Glomerular endothelial cell (primary cell): ENCODE results near the gene FARP1. TPM values are rescaled to one million over a fixed set of nuclear protein-coding genes. Genes with fewer than 3 reads are reported as not detected.

Experiments used
- DNase-seq: peaks from one replicate; pipeline ENCODE4 v3.0.0-alpha.2; 2011; ENCODE audit warnings: low read depth, low spot score; ENCODE audit errors: extremely low read depth
- total RNA-seq: library from RNA; depleted of rRNA; stranded (reverse); fragments of >200 nt; gene quantifications from 2 replicates; pipeline ENCODE4 v1.2.3, GENCODE V29; 2015

Gene FARP1
- total RNA-seq, 1 donor from 2014 or later: 64.9 TPM

DNA sequence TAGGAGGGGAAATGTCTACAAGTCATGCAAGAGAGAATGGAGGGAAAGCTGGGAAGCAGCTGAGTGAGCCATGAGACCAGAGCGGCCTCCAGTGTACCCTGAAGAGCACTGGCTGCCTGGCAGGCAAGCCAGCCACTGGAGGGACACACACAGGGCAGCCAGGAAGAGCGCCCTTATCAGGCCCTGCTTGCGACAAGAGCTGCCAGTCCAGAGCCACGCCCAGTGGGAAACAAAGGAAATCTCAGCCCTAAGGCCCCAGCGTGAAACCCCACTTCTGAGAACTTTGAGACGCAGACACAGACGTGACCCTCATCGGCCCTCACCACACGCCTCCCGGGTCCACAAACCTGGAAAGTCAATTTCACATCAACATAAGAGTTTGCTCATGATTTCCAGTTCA, 329.0 kb downstream of the FARP1 start:
- no peak for DNase-seq

DNA sequence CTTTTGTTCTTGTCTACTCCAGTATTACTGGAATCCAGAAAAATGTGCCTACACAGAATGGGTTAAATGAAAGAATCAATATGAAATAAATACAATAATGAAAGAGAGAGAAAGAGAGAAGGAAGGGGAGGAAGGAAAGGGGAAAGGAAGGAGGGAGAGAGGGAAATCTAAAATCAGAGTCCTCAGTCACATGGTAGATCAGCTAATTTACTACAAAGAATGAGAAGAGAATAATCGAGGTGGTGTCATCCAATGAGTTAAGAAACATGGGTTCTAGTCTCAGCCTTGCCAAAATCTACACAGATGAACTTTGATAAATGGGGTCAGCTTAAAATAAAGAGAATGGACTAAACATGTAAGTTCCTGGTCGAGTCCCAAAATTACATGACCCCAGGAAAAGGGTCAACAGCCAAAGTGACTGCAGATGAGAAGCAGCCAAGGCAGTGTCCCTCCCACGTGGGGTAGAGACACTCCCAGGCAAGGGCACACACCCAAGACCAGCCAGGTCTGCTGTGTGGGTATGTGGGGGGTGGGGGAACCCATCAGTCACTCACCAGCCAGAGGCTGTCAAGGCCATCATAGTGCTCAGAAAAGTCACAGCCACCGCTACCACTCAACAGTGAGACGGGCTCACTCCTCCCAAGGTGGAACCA, 330.4 kb downstream of the FARP1 start:
- DNase-seq: no peak

DNA sequence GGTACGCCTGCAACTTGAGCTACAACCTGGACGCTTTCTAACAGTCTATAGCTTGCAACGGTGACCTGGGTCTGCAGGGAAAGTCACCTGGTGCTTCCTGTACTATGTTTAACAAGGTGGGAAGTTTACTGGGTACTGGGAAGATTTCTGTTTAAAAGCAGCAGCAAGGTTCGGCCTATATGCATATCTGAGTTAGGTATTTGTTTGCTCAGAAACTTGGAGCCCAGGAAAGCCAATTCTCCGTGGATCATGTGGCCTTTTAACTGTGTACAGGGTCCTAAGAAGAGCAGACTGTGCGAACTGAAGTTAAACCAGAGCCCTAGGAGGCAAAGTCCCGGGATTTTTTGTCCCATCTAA, 330.9 kb downstream of the FARP1 start:
- DNase-seq: no peak

DNA sequence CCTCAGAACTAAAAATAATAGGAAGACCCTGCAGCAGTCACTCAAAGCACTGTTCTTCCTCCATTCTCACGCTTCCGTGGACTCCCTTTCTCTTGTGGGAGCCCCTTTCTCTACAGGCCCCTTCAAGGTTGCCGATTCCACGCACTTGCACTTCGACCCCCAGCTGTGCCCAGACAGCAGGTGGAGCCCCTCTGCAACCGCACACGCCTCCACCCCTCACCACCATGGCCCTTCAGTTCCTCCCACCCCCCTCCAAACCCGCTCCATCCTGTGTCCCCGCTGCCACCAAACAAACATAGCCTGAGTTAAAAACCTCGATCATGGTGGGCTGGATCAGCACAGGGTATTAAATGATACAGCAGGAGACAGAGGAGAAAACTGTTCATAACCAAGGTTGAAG, 331.4 kb downstream of the FARP1 start:
- DNase-seq: no peak

DNA sequence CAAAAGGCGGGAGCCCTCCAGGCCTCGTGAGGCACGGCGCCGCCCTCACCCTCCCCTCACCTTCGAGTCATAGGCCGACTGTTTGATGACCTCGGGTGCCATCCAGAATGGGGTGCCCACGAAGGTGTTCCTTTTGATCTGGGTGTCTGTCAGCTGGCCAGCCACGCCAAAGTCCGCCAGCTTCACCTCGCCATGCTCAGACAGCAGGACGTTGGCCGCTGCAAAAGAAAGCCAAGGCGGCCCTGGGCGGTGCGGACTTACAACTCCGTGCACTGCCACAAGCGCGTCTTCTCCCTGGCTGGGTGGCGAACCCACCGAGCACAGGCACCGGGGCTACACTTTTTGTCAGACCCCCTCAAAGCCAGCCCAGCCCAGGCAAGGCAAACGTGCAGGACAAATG, 331.9 kb downstream of the FARP1 start:
- DNase-seq: no peak

DNA sequence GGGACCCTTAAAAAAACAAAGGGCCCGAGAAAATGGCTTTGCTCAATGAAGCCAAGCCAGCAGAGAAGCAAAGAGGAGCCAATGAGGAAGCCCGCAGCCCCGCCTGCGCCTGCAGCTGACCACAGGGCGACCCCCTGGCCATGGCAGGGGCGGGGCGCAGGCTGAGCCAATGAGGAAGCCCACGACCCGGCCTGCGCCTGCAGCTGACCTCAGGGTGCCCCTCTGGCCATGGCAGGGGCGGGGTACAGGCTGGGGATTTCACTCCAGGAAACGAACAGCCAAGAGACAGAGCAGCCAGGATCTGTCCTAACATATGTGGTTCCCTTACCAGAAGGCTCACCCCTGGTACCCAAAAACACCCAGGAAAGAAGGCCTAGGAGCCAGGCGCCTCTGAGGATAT, 332.6 kb downstream of the FARP1 start:
- DNase-seq: no peak

DNA sequence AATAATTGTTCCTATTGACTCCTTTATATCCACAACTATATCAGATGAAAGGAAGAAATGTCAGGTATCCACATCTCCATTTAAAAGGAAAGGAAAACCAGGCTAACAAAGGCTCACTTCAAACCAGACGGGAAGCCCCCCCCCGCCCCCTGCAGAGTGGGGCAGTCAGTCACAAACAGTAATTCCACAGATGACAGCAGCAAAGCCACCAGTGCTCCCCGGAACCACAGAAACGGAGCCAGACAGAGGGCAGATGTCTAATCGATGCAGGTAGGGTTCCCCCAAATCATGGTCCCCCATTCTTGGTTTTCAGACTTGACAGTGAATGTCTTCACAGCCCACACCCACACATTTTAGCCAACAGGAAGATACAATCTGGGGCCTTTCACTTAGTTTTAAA, 333.2 kb downstream of the FARP1 start:
- no peak for DNase-seq

DNA sequence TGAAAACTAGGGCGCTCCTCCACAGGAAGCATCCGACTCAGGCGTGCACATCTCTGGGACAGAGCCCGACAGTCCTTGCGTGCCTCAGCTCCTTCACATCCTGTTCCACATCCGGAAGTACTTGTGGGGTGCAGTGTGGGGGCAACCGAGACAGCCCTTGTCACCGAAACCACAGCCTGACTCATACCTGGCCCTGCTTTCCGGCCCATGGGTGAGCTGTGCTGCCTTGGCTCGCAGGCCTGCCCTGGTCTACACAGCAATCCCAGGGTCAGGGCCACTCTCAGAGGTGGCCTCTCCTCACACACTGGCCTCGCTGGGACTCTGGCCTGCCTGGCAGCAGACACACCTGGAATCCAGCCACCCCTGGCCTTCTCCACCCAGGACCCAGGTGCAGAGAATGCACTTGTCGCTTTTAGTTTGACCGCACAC, 333.7 kb downstream of the FARP1 start:
- peak; percentile 39 for DNase-seq

DNA sequence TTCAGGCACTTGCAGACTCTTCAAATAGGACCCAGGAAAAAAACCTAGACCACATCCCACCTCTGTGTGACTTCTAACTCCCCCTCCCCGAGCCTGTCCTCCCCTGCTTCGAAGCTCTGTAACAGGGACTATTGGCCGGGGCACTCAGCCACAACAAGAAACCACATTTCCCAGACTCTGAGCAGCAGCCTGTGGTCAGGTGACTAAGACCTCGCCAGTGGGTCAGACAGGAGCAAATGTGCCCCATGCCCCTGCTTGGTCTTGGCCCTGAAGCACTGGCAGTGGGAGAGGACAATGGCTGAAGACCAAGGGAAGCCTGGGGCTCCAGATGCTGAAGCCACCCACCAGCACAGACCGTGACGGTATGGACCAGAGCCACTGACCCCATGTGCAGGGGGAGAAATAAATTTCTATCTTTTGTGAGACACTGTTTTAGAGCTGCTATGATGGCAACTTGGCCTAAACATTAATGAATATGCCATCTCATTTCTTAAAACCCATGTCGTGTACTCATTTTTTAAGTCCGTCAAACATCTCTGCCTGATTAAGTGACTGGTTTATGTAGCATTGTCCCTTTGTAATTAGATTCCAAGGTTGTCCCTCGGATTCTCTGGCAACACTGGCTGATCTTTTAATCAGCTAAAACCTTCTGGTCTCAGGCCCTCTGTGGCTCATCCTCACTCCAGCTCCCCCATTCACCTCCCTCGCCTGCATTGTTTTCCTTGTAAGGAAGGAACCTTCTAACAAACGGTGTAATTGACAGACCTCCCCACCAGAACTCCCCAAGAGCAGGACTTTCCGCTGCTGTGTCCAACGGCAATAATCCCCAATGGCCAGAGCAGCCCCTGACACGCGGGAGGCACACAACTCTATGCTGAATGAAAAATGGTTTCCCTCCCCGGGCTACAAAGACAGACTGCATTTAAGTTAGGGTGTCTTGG, 335.6 kb downstream of the FARP1 start:
- no peak for DNase-seq

DNA sequence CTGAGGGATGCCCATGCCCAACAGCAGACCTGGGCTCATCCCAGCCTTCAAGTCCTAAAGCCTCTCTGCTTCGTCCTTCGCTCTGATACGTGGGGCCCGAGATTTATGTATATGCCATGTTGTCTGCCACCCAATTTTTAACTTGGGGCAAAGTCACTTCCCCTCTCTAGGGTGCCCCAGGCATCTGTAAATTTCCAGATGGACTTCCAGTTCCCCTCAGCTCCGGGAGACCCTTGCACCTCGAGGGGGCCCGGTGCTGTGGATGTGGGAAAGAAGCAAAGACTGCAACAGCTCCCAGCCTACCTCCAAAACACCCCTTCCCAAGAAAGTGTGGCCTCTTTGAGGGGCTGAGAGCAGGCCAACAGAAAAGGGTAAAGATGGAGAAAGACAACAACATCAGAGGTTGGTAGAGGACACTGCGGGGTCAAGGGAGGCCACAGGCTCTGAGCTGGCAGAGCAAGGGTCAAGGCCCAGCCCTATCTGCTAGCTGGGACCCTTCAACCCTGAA, 336.7 kb downstream of the FARP1 start:
- DNase-seq: no peak

DNA sequence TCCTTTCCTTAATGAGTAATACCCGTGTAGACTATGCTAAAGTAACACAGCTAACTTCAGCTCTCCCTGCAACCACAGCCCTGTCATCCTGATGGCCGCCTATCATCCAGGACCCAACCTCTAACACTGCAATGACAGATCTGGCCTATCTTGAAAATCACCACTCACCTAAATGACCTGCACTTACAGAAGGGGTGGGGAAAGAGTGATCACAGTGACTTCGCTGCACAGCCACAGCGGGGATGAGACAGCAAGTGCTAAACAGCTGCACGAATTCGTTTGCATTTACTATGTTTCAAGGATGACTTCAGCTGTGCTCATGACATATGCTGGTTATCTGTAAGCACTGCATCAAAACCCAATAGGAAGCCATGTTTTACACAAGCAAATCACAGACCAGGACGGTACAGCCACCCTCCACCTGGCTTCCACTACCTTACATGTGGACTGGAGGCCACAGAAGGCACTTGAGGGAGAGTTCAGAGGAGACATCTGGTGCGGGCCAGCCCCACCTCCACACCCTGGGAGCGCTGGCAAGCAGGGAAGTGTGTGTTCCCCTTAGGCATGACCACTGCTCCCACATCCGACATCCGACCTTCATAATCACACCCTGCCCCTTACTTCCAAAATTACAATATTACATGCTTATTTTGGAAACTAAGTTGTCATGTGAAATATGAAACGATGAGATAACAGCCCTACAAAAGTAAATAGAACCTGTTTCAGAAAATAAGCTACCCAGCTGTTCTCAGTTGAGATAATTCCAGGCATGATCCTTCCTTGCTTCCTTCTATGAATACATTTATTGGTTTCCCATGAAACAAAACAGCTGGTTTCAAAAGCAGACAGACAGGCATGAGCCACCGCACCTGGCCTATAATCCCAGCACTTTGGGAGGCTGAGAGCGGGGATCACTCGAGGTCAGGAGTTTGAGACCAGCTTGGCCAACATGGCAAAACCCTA, 338.3 kb downstream of the FARP1 start:
- no peak for DNase-seq

DNA sequence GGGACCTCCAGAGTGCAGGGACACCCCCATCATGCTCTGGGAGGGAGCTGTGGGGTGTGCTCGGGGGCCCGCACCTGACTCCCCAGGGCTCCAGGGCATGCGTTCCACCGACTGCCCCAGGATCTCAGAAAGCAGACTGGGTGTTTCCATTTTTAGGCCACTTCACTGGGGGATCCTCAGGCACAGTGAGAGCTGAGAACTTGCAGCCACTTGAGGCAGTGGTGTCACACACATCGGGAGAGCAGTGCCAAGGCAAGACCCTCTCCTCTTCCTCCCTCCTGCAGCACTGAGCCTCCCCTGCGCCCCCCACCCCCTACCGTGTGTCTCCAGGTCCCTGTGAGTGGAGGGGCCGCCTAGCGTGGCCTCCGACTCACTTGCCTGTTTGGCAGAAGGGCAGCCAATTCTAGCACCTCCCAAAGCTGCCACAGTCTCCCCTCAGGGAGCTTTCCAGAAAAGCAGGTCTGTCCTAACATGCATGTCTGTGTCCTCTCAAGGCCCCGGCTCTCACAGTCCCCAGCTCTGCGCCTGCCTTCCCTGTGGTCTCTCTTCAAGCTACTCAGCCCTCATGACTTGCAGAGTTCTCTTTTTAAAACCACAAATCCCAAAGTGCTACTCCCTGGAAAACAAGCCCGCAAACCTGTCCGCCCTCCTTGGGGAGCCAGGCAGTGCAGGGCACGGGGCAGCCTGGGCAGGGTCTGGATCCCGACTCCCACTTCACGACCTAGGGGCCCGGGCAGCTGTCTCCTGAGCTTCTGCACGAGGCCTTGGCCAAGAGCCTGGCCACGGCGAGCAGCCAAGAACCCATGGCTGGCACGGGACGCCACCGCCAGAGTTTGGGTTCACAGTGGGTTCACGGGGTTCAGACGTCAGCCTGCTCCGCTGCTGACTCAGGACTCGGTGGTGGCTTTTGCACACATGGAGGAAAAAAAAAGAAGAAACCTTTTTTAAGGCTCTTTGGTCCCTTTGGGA, 339.9 kb downstream of the FARP1 start:
- DNase-seq: no peak

DNA sequence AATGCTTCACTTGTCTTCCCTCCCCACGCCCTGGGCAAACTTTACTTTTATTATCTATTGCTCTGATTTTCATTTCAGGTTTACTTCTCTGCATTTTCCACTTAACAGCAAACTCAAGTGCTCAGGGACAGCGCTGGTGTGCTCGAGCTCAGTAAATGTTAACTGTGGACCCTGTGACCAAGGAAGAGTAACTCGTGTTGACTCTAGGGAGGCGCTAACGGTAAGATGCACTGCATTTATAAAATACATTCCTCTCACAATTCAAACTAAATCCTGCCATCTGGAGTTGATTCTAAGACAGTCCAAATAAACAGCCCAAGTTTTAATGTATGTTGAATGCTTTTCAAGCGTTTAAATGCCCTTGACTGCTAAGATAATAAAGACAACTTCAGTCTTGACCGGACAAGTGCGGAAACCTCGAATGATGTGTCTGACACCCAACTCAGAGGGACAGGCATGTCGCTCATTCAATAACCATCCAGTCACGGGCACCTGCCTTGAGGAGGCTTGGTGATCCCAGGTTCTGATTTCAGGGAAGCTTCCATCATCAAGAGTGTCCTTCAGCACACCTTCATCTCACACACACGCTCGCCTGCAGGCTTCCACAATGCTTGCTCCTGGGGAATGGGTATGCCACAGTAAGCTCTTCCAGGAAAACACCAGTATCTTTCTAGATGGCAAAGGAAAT, 340.9 kb downstream of the FARP1 start:
- no peak for DNase-seq

DNA sequence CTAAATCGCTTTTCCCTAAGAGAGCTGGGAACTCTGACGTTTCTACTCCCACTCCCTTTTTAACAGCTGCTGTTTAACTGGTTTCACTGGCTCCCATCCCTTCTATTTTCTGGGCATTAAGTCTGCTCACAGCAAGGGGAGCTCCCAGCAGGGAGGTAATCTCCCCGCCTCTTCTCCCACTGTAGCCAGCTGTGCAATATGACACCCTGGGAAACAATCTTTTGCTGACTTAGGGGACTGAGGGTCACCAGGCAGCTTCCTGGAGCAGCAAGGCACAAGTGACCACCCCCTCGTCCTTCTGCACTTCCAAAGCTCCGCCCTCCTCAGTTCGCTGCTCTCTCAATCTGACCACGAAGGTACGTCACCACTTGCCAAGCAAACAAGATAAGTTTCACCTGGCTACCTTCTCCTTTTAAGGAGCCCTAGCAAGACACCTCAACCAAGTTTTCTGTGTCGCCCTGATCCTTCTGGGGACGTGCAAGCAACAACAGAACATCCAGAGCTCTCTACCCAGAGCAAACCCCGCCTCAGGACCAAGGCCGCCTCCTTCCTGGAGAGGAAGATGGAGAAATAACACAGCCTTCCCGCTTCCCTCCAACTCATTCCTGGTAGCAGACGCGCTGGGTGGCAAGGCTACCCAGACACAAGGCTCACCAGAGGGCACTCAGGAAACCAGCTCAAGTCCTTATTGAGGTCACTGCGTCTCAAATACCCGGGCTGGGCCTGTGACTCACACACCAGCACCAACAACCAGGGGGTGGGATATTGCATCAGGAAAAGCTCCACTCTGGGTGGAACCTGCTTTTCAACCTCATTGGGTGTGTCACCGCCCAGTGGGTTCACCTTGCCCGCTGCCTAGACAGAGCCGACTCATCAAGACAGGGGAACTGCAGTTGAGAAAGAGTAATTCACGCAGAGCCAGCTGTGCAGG, 341.7 kb downstream of the FARP1 start:
- DNase-seq: peak; percentile 84

DNA sequence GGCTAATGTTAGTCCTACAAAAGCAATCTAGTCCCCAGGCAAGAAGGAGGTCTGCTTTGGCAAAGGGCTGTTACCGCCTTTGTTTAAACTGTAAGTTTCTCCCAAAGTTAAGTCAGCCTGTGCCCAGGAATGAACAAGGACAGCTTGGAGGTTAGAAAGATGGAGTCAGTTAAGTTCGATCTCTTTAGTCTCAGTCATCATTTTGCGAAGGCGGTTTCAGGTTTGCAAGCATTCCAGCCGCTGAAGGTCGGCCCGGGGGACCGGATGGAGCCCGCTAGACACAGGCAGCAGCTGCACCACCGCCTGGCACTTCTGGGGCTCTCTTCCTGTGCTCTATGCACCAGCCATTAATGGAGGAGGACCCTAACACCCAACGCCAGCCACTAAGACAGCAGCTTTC, 342.7 kb downstream of the FARP1 start:
- DNase-seq: no peak

DNA sequence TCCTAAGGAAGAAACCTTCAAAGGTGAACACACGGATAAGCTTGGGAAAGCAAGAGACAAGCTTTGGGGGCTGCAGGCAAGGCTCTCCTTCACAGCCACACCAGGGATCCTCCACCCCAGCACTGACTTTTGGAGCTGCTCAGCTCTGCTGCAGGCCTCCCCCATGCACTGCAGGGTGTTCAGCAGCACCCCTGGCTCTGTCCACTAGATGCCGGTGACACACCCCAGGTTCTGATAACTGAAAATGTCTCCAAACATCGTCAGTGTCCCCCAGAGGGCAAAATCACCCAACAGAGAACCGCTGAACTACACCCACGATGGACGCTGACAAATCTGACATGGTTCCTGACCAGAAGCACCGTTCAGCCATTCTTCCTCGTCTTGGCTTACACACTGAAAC, 343.5 kb downstream of the FARP1 start:
- DNase-seq: no peak

DNA sequence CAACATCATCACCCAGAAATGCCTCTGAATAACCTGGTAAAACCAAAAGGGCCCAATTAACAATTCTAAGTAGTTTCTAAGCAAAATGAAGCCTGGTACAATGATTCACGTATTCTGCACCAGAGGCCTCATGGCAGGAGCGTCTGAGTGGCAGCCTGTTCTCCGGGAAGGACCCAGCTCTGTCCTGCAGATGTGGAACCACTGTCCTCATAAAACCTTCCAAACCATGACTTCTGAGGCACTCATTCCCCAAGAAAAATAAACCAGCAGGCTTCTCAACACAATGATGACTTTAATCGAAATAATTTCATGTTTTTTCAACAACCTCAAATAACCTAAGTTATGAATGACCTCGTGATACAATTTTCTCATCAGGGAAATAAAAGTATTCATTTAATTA, 344.1 kb downstream of the FARP1 start:
- no peak for DNase-seq

DNA sequence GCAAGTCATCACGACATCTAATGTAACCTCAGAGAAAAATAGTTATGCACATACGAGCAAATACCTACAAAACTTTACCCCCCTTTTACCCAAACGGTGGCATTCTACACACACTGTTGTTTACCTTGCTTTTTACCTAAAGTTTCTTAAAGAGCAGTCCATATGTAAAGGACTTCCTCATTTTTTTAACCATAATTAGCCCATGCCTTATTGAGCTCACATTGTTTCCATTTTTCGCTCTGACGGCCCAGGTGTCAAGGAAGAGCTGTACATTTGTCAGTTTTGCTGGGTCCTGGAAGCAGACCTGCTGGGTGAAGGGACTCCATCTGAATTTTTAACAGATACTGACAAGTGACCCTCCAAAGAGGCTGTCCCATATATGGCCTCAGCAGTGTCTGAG, 344.6 kb downstream of the FARP1 start:
- no peak for DNase-seq
